ENCODE results near the gene ELMO3.
A peak's percentile ranks its signal among the peaks of the same experiment; 100 is the strongest.

The ELMO3 gene, protein sequence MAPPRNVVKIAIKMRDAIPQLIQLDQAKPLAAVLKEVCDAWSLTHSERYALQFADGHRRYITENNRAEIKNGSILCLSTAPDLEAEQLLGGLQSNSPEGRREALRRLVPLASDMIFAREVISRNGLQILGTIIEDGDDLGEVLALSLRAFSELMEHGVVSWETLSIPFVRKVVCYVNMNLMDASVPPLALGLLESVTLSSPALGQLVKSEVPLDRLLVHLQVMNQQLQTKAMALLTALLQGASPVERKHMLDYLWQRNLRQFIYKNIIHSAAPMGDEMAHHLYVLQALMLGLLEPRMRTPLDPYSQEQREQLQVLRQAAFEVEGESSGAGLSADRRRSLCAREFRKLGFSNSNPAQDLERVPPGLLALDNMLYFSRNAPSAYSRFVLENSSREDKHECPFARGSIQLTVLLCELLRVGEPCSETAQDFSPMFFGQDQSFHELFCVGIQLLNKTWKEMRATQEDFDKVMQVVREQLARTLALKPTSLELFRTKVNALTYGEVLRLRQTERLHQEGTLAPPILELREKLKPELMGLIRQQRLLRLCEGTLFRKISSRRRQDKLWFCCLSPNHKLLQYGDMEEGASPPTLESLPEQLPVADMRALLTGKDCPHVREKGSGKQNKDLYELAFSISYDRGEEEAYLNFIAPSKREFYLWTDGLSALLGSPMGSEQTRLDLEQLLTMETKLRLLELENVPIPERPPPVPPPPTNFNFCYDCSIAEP

DNA sequence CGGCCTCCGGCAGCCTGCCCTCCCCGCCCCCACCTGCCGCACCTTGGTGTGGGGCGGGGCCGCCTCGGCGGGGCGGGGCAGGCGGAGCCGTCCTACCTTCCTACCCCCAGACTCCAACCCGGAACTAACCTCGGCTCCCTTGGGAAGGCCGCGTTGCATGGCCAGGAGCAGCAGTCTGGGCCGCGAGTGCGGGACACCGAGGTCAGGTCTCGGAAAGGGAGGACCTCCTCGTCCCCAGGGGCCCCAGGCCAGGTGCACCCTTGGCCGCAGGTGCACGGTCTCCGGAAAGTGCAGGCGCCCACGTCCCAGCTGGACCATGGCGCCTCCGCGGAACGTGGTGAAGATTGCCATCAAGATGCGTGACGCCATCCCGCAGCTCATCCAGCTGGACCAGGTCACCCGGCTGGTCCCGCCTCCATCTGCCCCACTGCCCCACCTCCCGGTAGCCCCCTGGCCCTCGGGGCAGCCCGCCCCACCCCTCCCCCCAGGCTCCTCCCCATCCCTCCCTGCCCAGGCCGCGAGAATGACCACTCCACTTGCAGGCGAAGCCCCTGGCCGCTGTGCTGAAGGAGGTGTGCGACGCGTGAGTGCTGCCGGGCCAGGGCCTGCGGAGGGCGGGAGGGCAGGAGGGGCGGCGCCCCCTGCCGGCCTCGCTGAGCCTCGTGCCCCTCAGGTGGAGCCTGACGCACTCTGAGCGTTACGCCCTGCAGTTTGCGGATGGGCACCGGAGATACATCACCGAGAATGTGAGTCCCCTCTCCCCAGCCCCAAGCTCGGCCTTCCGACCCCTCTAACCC lies at the start of gene ELMO3:
Gene ELMO3 (plus strand): TSS at position 121 of the 797 bp plus-strand sequence. CDS start 196 bp downstream, at position 317.
- DNase-seq (ENCODE audit: low read depth in 2 of 2): no peak

GRCh38 chr16:67149276-67150046 lies 49.5 kb upstream of the ELMO3 start:
- DNase-seq (ENCODE audit: low read depth in 2 of 2): no peak

DNA sequence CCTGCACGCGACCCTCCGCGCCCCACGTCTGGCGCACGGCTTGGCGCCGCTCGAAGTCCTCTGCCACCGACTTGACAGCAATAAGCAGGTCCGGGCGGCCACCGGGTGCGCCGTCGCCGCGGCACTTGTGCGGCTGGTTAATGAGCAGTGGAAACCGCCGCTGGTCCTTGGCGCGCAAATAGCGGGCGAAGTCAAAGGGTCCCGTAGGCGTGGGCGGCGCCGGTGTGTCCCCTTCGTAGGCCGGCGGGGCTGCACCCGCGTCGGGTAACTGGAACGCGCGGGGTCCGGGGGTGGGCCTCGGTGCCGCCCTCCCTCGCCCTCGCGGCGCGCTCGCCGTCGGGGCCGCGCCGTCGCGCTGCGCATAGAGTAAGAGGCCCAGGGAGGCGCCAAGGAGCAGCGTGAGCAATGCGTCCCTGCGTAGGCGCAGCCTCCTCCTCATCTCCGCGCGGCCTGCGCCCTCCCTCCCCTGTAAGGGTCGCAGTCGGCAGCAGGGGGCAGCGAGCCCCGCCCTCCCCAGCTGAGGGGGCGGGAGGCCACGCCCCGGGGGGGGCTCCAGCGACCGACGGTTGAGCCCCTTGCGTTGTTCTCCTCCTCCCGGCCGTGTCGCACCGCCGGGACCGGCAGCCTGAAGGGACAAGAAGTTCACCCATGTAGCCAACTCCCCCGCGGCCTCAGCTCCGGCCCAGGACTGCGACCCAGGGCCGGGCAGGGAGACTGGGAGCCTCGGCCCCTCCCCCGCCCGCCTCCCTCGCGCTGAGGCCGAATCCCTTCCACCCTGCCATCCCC lies 48.7 kb upstream of the ELMO3 start:
- DNase-seq (ENCODE audit: low read depth in 2 of 2): no peak

- DNase-seq (ENCODE audit: low read depth in 2 of 2): no peak
These were observed 48.0 kb upstream of the ELMO3 start, which contains the start of gene B3GNT9 for GRCh38 chr16:67150833-67151396. B3GNT9 (minus strand) TSS chr16:67150998; CDS start chr16:67150485, 513 bp downstream.

DNA sequence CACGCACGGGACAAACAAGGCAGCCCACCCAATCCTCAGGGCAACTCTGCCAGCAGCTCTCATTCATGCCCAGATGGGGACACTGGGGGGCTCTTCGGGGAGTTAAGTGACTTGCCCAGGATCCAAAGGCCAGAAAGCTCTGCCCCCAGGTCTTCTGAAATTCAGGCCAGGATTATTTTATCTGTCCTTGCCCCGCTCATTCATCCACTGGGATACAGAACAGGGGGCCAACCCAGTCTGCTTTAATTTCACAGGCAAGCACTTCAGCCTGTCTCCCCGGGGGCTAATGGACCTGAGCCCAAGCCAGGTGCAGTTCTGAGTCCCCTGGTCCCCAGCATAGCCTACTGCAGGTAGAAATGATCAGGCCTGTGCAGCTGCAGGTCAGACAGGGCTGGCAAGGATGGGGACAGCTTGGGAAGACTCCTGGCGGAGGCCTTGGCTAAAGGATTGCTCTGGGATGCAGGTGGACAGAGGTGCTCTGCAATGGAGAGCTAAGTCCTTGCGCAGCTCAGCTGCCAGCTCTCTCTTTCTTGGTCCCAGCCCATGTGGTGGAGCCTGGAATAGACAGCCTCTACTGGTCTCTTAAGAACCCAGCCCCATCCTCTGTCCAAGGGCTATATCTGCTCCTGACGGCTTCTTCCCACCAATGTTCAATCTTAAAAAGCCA lies 47.4 kb upstream of the ELMO3 start:
- no peak for DNase-seq (ENCODE audit: low read depth in 2 of 2)

- no peak for DNase-seq (ENCODE audit: low read depth in 2 of 2)
These were observed 44.2 kb upstream of the ELMO3 start for GRCh38 chr16:67154578-67155294.

DNA sequence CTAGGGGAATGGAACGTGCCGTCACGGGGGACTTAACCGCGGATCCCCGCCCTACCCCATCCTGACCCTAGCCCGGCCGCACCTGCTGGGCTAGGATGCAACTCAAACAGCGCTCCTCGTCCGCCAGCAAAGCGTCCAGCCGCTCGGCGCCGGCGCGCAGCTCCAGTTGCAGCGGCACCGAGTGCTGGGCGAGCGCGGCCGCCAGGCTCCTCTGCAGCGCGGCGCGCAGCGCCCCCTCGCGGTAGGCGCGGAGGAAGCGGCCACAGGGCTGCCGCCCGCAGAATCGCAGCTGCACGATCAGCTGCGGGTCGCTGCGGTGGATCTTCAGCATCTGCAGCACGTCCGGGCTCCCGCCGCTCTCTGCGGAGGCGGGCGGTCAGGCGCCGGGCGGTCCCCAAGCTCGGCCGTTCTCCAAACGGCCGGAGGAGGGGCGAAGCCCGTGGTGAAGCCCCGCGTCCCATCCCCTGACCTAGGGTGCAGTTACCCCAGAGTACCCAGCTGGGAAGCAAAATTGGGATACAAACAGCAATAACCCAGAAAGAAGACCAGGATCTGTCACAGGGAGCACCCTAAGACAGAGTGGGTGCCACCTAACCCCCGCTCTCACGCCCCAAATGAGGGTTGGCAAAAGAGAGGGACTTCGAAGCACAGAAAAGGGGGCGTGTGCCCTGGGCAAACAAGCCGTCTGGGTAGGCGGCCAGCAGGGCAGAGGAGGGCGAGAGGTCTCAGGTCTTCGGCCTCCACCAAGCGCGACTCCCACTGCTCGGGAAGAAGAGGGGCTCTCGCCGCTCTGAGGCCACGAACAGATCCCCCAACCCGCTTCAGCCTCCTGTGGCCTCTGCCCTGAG lies 43.4 kb upstream of the ELMO3 start:
- DNase-seq (ENCODE audit: low read depth in 2 of 2): peak; percentile 52 to 62

DNA sequence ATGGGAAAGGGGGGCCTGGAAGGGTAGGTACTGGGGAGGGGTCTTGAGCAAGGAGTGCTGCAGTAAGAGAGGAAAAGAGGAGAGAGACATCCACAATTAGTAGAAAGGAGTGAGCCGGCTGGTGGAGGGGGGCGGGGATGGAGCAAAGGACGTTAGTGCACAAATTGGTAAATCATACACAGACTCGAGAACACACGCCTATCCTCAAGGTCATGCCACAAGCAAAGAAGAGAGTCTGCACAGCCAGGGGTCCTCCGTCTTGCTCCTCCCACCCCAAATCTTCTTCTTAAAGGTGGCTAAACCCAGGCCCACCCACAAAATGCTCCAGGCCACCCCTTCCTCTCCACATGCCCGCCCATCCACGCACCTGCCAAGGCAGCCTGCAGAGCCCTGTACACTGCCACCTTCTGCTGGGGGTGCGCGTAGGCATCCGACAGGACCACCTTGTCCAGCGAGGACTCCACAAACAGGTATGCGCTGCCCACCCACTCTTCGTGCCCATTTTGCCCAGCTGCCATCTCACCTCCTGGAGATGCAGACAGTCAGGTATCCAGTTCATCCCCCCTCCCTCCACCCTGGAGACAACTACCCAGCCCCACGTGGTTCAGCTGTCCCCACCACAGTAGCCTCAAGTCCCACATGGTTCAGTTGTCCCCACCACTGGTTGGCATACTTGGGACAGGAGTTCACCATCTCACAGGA lies 42.6 kb upstream of the ELMO3 start:
- no peak for DNase-seq (ENCODE audit: low read depth in 2 of 2)

DNA sequence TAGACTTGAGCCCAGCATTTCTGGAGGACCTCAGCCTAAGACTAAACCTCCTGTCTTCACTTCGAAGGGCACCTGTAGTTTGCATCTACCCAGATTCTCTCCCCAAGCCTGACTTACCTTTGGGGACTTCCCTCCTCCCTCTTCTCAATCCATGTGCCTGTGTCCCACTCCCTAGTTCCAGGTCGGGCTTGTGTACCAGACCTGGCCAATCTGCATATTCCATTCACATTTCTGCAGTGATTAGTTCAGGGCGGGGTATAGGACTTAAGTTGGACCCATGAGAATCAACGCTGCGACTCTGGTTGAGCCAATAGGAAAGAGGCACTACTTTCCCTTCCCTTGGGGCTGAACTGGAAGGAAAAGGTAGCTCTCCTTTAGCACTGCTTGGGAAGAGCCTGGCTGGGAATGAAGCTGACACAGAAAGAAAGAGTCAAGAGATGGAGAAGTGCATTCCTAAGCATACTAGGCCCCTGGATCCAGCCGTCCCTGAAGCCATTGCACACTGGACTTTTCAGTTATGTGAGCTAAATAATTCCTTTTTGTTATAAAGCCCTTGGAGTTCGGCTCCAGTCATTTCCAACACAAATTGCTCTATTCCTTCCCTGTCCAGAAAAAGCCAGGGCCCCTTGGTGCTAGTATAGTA lies 41.7 kb upstream of the ELMO3 start:
- no peak for DNase-seq (ENCODE audit: low read depth in 2 of 2)

GRCh38 chr16:67157892-67158635 lies 40.9 kb upstream of the ELMO3 start:
- DNase-seq (ENCODE audit: low read depth in 2 of 2): no peak

DNA sequence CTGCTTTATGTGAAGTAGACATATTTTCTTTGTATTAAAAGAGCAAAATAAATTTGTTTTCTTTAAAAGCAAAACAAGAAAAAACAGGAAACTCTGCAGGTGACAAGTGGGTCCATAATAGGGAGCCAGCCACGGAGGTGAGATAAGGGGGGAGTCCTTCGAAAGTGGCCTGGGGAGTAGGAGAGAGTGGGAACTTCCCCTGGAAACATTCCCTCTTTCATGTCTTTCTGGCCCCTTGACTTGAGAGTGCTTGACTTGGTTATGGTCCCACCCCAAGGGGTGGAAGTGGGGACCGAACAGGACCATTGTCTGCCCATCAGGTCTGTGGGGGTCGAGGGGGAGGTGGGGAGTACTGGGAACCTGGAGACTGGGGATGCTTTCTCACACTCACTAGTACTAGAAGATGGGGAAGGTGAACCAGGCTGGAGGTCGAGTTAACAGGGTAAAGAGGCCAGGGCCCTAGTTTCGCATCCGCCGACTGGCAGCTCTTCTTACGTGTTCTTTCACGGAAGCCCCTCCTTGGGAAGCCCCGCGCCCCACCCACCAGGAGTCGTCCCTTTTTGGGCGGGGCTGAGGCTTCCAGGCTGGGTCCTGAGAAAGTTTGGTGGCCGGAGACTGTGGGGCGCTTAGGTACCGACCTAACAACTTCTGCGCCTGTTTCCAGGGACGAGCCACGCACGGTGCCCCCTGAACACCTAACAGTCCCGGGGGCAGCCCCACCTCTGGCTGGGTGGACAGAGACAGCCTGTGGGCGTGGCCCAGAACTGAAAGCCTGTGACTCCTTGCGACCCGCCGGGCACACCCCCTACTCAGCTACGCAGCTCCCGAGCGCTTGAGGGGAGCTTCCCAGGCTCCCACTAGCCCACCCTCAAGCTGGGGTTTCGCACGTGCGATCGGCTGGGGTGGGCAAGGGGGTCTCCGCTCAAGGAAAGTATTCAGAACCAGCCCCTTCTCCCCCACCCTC lies 40.0 kb upstream of the ELMO3 start:
- DNase-seq (ENCODE audit: low read depth in 2 of 2): peak; percentile 43 to 69

GRCh38 chr16:67161595-67162058 lies 37.3 kb upstream of the ELMO3 start:
- no peak for DNase-seq (ENCODE audit: low read depth in 2 of 2)

DNA sequence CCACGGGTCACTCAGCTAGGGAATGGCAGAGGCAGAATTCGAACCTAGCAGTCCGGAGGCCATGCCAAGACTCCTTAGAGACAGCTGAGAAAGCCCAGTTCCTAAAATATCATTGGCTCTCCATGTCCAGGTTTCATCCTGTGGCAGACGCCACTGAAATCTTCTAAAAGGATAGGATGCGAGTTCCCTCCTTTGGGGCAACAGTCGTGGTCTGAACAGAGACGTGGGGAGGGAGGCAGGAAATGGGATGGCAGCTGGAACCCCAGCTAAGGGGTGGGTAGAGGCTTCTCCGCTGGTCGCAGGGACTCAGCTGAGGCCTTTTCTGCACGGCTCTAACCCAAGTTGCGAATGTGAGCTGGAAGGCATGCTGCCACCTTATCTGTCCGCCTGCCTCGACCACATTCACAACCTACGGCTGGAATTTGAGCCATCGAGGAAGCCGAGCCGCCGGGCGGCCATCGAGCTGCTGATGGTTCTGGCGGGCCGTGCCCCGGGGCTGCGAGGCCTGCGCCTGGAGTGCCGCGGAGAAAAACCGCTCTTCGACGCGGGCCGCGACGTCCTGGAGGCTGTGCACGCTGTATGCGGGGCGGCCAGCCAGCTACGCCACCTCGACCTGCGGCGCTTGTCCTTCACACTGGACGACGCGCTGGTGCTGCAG lies 36.3 kb upstream of the ELMO3 start:
- no peak for DNase-seq (ENCODE audit: low read depth in 2 of 2)

Data from stimulated activated CD8-positive, alpha-beta memory T cell treated with anti-CD3 and anti-CD28 coated beads, Interleukin-2, amount 100 ng/mL, for 1 hour (primary cell).